ENCODE data around the gene CAPNS2. TPM values are rescaled to one million over a fixed set of nuclear protein-coding genes. Genes with fewer than 3 reads are reported as not detected.

The CAPNS2 gene
- total and polyA plus RNA-seq, 9 donors = 0.53 to 1.4 (median 0.69) TPM; not detected in 4

GRCh38 chr16:55592306-55592705 is 25.8 kb downstream of the CAPNS2 start:
- H3K4me1 ChIP-seq (ENCODE audit: insufficient read depth) = no peaks in the 10 kb centered on the region
- H3K27ac ChIP-seq = no peak overlapping the region
- no peak overlapping the region for H3K4me3 ChIP-seq
- no peak for DNase-seq
- intact Hi-C loops (cut with DNase I) = no loop called here
- H3K9me3 ChIP-seq = no peaks in the 10 kb centered on the region
- TF ChIP-seq CTCF (IDR thresholded peaks at IDR 0.05) = no peak
- no peaks in the 10 kb centered on the region for H3K27me3 ChIP-seq
- H3K36me3 ChIP-seq = no peaks in the 10 kb centered on the region

- Histone ChIP-seq H3K9me3 (no peaks in the 10 kb centered on the region), H3K4me1 (ENCODE audit: insufficient read depth) (no peaks in the 10 kb centered on the region), H3K36me3 (no peaks in the 10 kb centered on the region), H3K4me3 (no peak overlapping the region), H3K27ac (no peak overlapping the region), H3K27me3 (no peaks in the 10 kb centered on the region)
- no peak for DNase-seq
- TF ChIP-seq CTCF (IDR thresholded peaks at IDR 0.05) (no peak), POLR2A (IDR thresholded peaks at IDR 0.05) (no peak), EP300 (IDR thresholded peaks at IDR 0.05) (no peak)
- intact Hi-C loops (cut with DNase I) = no loop called here
- WGBS, 3 donors = 8 to 14% (median 8%) methylated on average over 4 of the region's 4 CpGs
These were observed 31.4 kb downstream of the CAPNS2 start for GRCh38 chr16:55597928-55598327.

- no peaks in the 10 kb centered on the region for H3K36me3 ChIP-seq
- intact Hi-C loops (cut with DNase I) = no loop called here
- H3K27ac ChIP-seq = no peak overlapping the region
- no peak for TF ChIP-seq CTCF (IDR thresholded peaks at IDR 0.05)
- no peak for TF ChIP-seq POLR2A (IDR thresholded peaks at IDR 0.05)
- no peak for TF ChIP-seq EP300 (IDR thresholded peaks at IDR 0.05)
- WGBS, 3 donors = 11 to 30% (median 12%) methylated on average over 4 of the region's 4 CpGs
- no peaks in the 10 kb centered on the region for H3K9me3 ChIP-seq
- no peak overlapping the region for H3K4me3 ChIP-seq
- no peak for DNase-seq
- no peaks in the 10 kb centered on the region for H3K27me3 ChIP-seq
- H3K4me1 ChIP-seq (ENCODE audit: insufficient read depth) = no peaks in the 10 kb centered on the region
These were observed 39.4 kb downstream of the CAPNS2 start for GRCh38 chr16:55605754-55606336.

- WGBS, 3 donors = 47 to 64% (median 51%) methylated on average over 6 of the region's 6 CpGs
- intact Hi-C loops (cut with DNase I) = no loop called here
- Histone ChIP-seq H3K9me3 (no peaks in the 10 kb centered on the region), H3K4me1 (ENCODE audit: insufficient read depth) (no peaks in the 10 kb centered on the region), H3K27me3 (no peaks in the 10 kb centered on the region), H3K27ac (no peak overlapping the region), H3K4me3 (no peak overlapping the region), H3K36me3 (no peaks in the 10 kb centered on the region)
- TF ChIP-seq EP300 (IDR thresholded peaks at IDR 0.05) (no peak), CTCF (IDR thresholded peaks at IDR 0.05) (no peak)
- no peak for DNase-seq
These were observed 47.3 kb downstream of the CAPNS2 start for GRCh38 chr16:55613613-55614335.

Data from ovary (tissue), 9 donors.